ENCODE measurements around the gene GRIK3.
"Not testable (repeated sequence)": the region's sequence is repeated elsewhere in the genome, so short reads cannot be mapped to it uniquely, and the experiment has no call there.

The GRIK3 gene

GRCh38 chr1:37034121-37035013, at the start of gene GRIK3:
GRIK3 (minus strand) TSS chr1:37034515; CDS start chr1:37034108, 407 bp downstream.
- no peak for DNase-seq (ENCODE audit: low read depth in 2 of 2, low spot score in 1 of 2)

GRCh38 chr1:37084013-37084412, 49.7 kb upstream of the GRIK3 start:
- DNase-seq (ENCODE audit: low read depth in 2 of 2, low spot score in 1 of 2) = no peak

GRCh38 chr1:37083603-37084002, 49.3 kb upstream of the GRIK3 start:
- no peak for DNase-seq (ENCODE audit: low read depth in 2 of 2, low spot score in 1 of 2)

- DNase-seq (ENCODE audit: low read depth in 2 of 2, low spot score in 1 of 2) = not testable (repeated sequence)
Measured at GRCh38 chr1:37080296-37080986, 46.1 kb upstream of the GRIK3 start.

- DNase-seq (ENCODE audit: low read depth in 2 of 2, low spot score in 1 of 2) = no peak
Measured at GRCh38 chr1:37078866-37079265, 44.6 kb upstream of the GRIK3 start.

GRCh38 chr1:37076168-37076567, 41.9 kb upstream of the GRIK3 start:
- DNase-seq (ENCODE audit: low read depth in 2 of 2, low spot score in 1 of 2) = no peak

GRCh38 chr1:37073854-37074379, 39.6 kb upstream of the GRIK3 start:
- DNase-seq (ENCODE audit: low read depth in 2 of 2, low spot score in 1 of 2) = no peak

GRCh38 chr1:37073152-37073853, 39.0 kb upstream of the GRIK3 start:
- no peak for DNase-seq (ENCODE audit: low read depth in 2 of 2, low spot score in 1 of 2)

GRCh38 chr1:37071829-37072228, 37.5 kb upstream of the GRIK3 start:
- DNase-seq (ENCODE audit: low read depth in 2 of 2, low spot score in 1 of 2) = no peak

- no peak for DNase-seq (ENCODE audit: low read depth in 2 of 2, low spot score in 1 of 2)
Measured at GRCh38 chr1:37070126-37070525, 35.8 kb upstream of the GRIK3 start.

- DNase-seq (ENCODE audit: low read depth in 2 of 2, low spot score in 1 of 2) = no peak
Measured at GRCh38 chr1:37069406-37069805, 35.1 kb upstream of the GRIK3 start.

GRCh38 chr1:37068897-37069296, 34.6 kb upstream of the GRIK3 start:
- DNase-seq (ENCODE audit: low read depth in 2 of 2, low spot score in 1 of 2) = no peak

- DNase-seq (ENCODE audit: low read depth in 2 of 2, low spot score in 1 of 2) = no peak
Measured at GRCh38 chr1:37068260-37068659, 33.9 kb upstream of the GRIK3 start.

GRCh38 chr1:37064039-37064438, 29.7 kb upstream of the GRIK3 start:
- DNase-seq (ENCODE audit: low read depth in 2 of 2, low spot score in 1 of 2) = no peak

GRCh38 chr1:37059346-37059745, 25.0 kb upstream of the GRIK3 start:
- no peak for DNase-seq (ENCODE audit: low read depth in 2 of 2, low spot score in 1 of 2)

- DNase-seq (ENCODE audit: low read depth in 2 of 2, low spot score in 1 of 2) = no peak
Measured at GRCh38 chr1:37058424-37058988, 24.2 kb upstream of the GRIK3 start.

GRCh38 chr1:37056325-37056724, 22.0 kb upstream of the GRIK3 start:
- no peak for DNase-seq (ENCODE audit: low read depth in 2 of 2, low spot score in 1 of 2)

- no peak for DNase-seq (ENCODE audit: low read depth in 2 of 2, low spot score in 1 of 2)
Measured at GRCh38 chr1:37055631-37056030, 21.3 kb upstream of the GRIK3 start.

- DNase-seq (ENCODE audit: low read depth in 2 of 2, low spot score in 1 of 2) = no peak
Measured at GRCh38 chr1:37053173-37053572, 18.9 kb upstream of the GRIK3 start.

- no peak for DNase-seq (ENCODE audit: low read depth in 2 of 2, low spot score in 1 of 2)
Measured at GRCh38 chr1:37052120-37052519, 17.8 kb upstream of the GRIK3 start.

- DNase-seq (ENCODE audit: low read depth in 2 of 2, low spot score in 1 of 2) = no peak
Measured at GRCh38 chr1:37051346-37051745, 17.0 kb upstream of the GRIK3 start.
